HEK293T (cell line): ENCODE data around the gene RAP1GDS1.

Experiments
- CTCF ChIA-PET: fragments of 350-600 bp; formaldehyde crosslinking; extraction: SDS; loops from one replicate; lab custom pipeline; 2021; ENCODE audit warnings: antibody characterized with exemption, inconsistent platforms; lab: Yijun Ruan, JAX
- POLR2A ChIA-PET: fragments of 350-600 bp; formaldehyde crosslinking; extraction: SDS; loops from one replicate; lab custom pipeline; 2020; ENCODE audit warnings: antibody characterized with exemption, inconsistent platforms; lab: Yijun Ruan, JAX
- DNase-seq: peaks from one replicate; pipeline ENCODE4 v3.0.0; 2012; ENCODE audit warnings: mixed read lengths; ENCODE audit errors: extremely low spot score
- ARNT ChIP-seq: fragments of 450-650 bp; IDR thresholded peaks from 2 replicates; pipeline ENCODE4 v1.6.1; 2017; ENCODE audit warnings: mild to moderate bottlenecking
- BHLHE40 ChIP-seq: fragments of 450-650 bp; IDR thresholded peaks from 2 replicates; pipeline ENCODE4 v1.6.1; 2016; ENCODE audit warnings: mild to moderate bottlenecking, moderate library complexity, borderline replicate concordance
- CTBP1 ChIP-seq: fragments of 450-650 bp; IDR thresholded peaks from 2 replicates; pipeline ENCODE4 v1.6.1; 2016; ENCODE audit warnings: borderline replicate concordance
- ELF4 ChIP-seq: fragments of 450-650 bp; IDR thresholded peaks from 2 replicates; pipeline ENCODE4 v1.6.1; 2017; ENCODE audit warnings: antibody characterized with exemption
- FOXA1 ChIP-seq: fragments of 450-650 bp; IDR thresholded peaks from 2 replicates; pipeline ENCODE4 v1.6.1; 2016; ENCODE audit warnings: mild to moderate bottlenecking
- FOXK2 ChIP-seq: fragments of 450-650 bp; IDR thresholded peaks from 2 replicates; pipeline ENCODE4 v1.6.1; 2016; ENCODE audit warnings: mild to moderate bottlenecking
- FOXM1 ChIP-seq: fragments of 450-650 bp; IDR thresholded peaks from 2 replicates; pipeline ENCODE4 v1.6.1; 2017; ENCODE audit warnings: mild to moderate bottlenecking, borderline replicate concordance
- HDGF ChIP-seq: fragments of 450-650 bp; IDR thresholded peaks from 2 replicates; pipeline ENCODE4 v1.6.1; 2017; ENCODE audit warnings: antibody characterized with exemption, borderline replicate concordance
- L3MBTL2 ChIP-seq: fragments of 450-650 bp; conservative IDR thresholded peaks from 2 replicates; pipeline ENCODE4 v1.6.1; 2016; ENCODE audit warnings: mild to moderate bottlenecking
- LEF1 ChIP-seq: fragments of 450-650 bp; IDR thresholded peaks from 2 replicates; pipeline ENCODE4 v1.6.1; 2017; ENCODE audit warnings: mild to moderate bottlenecking, borderline replicate concordance
- NFRKB ChIP-seq: fragments of 450-650 bp; IDR thresholded peaks from 2 replicates; pipeline ENCODE4 v1.6.1; 2016; ENCODE audit warnings: mild to moderate bottlenecking, moderate library complexity
- SP1 ChIP-seq: fragments of 450-650 bp; IDR thresholded peaks from 2 replicates; pipeline ENCODE4 v1.6.1; 2017
- SUZ12 ChIP-seq: fragments of 450-650 bp; IDR thresholded peaks from 2 replicates; pipeline ENCODE4 v1.6.1; 2016; ENCODE audit warnings: mild to moderate bottlenecking
- TARDBP ChIP-seq: fragments of 450-650 bp; IDR thresholded peaks from 2 replicates; pipeline ENCODE4 v1.6.1; 2016
- ZNF384 ChIP-seq: fragments of 450-650 bp; IDR thresholded peaks from 2 replicates; pipeline ENCODE4 v1.6.1; 2016
- TF ChIP-seq, protein P1 (sequence below): fragments of 450-650 bp; IDR thresholded peaks from 2 replicates; pipeline ENCODE4 v1.6.1; 2016

The RAP1GDS1 gene

DNA sequence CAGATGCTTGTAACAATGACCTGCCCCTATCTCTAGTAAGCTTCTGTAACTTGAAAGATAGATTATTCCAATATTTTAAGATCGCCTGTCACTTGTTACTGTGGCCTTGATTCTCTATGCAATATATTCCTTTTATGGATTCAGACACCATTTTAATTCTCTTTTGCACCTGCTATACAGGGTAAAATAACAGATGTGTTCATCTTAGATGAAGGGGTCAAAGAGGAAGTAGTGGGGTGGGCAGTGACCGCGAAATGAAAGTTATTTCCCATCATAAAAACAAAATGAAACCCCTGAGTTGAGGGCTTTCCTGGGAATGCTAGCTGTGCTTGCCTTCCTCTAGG lies 221.3 kb downstream of the RAP1GDS1 start:
- POLR2A ChIA-PET: no interaction called here
- CTCF ChIA-PET: no interaction called here
- no peak for DNase-seq
- TF ChIP-seq NFRKB (no peak), ZNF384 (no peak), BHLHE40 (no peak), FOXK2 (no peak), ELF4 (no peak), L3MBTL2 (no peak)

DNA sequence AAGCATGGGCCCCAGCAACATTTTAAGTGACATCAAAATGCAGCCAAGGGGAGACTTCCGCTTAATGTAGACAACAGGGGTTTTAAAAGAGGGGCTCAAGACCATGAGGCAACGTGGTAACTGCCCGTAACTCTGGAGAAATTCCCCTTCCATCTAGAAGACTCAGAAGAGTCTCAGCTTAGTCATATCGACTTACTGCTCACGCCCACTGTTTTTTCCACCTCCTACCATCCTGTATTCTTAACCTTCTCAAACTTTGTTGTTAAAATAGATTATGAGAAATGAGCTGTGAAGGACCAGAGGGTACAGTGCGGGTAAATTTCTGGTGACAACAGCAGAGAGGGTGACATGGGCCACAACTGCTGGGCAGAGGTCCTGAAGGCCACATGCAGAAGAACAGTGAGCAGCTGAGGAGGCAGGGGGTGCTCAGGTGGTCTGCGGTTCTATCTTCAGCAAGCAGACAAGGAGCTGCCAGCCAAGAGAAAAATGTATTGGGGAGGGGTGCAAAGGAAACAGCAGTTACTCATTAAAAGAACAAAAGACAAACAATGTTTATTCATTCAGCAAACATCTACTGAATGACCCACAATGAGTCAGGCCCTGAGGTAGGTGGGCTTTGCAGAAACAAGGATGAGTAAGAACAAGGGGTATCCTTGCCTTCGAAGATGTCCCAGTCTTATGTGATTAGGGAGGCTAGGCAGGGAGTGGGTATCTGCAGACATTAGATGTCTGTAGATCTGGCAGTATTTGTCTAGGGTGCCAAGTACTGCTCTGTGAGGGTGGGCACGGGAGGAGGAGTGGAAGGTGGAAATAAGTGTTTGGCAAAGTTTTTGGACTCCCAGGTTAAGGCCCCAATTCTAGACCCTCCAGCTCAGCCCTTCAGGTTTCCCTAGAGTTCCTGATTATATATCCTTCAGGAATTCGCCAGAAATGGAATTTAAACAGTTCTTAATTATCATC lies 221.9 kb downstream of the RAP1GDS1 start:
- TF ChIP-seq LEF1: no peak
- TF ChIP-seq ARNT: no peak
- TF ChIP-seq FOXK2: no peak
- no peak for TF ChIP-seq FOXM1
- no peak for TF ChIP-seq L3MBTL2
- TF ChIP-seq, protein P1, sequence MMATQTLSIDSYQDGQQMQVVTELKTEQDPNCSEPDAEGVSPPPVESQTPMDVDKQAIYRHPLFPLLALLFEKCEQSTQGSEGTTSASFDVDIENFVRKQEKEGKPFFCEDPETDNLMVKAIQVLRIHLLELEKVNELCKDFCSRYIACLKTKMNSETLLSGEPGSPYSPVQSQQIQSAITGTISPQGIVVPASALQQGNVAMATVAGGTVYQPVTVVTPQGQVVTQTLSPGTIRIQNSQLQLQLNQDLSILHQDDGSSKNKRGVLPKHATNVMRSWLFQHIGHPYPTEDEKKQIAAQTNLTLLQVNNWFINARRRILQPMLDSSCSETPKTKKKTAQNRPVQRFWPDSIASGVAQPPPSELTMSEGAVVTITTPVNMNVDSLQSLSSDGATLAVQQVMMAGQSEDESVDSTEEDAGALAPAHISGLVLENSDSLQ: no peak
- TF ChIP-seq SP1: no peak
- TF ChIP-seq SUZ12: no peak
- no peak for TF ChIP-seq FOXA1
- TF ChIP-seq HDGF: no peak
- no peak for TF ChIP-seq BHLHE40
- no peak for DNase-seq
- CTCF ChIA-PET: no interaction called here
- POLR2A ChIA-PET: no interaction called here

DNA sequence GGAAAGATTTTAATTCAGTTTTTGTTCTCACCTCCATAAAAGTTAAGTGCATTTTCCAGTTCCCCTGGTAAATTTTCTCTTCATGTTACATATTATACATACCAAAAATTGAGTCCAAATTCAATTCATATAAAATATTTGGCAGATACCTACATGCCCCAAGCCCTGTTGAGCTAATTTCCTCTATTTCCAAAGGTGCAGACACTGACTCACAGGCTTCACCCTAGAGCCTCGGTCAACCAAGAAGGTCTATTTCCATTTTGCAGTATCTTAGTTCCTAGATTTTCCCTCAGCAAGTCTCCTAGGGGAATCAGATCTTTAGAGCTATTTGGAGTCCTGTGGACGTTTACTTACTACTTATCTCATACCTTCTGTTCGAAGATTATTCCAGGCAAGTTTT lies 222.8 kb downstream of the RAP1GDS1 start:
- POLR2A ChIA-PET: no interaction called here

DNA sequence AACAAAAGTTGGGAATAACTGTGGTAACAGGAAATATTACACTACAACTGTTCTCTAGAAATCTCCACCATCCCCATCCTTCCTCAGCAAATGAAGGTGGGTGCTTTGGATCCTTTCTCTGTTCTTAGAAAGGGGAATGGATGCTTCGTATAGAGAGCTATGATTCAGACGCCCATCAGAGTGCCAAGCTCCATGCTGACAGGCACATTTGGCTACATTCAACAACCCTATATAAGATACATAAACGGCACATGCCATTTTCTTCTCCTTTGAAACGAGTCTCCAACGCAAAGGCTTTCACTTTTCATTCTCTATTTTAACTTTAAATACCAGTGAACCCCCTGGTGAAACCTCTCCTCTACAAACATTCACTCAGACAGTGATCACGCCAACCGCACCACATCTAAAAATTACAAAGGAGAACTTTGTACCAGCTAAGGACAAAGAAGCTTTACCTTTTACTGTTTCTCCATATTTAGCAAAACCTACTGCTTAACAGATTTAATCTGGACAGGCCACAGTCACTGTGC lies 224.7 kb downstream of the RAP1GDS1 start:
- POLR2A ChIA-PET: no interaction called here
- CTCF ChIA-PET: no interaction called here
- no peak for TF ChIP-seq BHLHE40
- no peak for TF ChIP-seq SP1
- no peak for TF ChIP-seq ARNT
- TF ChIP-seq HDGF: no peak
- TF ChIP-seq, protein P1: no peak
- TF ChIP-seq L3MBTL2: no peak
- TF ChIP-seq FOXK2: no peak
- no peak for TF ChIP-seq FOXM1
- TF ChIP-seq ZNF384: no peak
- no peak for DNase-seq

More for the DNA sequence above, 222.8 kb downstream of the RAP1GDS1 start:
- DNase-seq: no peak
- CTCF ChIA-PET: no interaction called here
- TF ChIP-seq FOXA1: no peak
- TF ChIP-seq TARDBP: no peak
- TF ChIP-seq SP1: no peak
- no peak for TF ChIP-seq BHLHE40
- no peak for TF ChIP-seq NFRKB
- no peak for TF ChIP-seq FOXM1
- TF ChIP-seq FOXK2: no peak
- no peak for TF ChIP-seq ZNF384
- no peak for TF ChIP-seq SUZ12
- TF ChIP-seq, protein P1: no peak

DNA sequence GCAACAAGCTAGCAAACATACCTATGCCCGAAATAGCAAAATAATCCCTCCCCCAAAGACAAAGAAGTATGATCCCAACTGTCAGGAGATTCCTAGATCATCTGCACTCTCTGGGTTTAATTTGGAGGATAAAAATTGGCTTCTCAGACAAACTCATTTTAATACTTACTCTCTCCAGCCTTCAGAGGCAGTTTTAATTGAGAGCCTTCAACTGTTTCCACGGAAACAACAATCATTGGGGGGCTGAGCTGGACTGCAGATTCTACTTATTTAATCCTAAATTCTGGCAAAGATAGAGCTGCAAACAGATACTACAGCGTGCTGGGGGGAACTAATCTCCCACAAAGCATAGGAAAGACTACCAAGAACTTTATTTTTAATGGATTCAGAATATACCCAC lies 229.1 kb downstream of the RAP1GDS1 start:
- TF ChIP-seq HDGF (no peak), NFRKB (no peak), L3MBTL2 (no peak), TARDBP (no peak)
- POLR2A ChIA-PET: no interaction called here
- DNase-seq: no peak
- CTCF ChIA-PET: no interaction called here

DNA sequence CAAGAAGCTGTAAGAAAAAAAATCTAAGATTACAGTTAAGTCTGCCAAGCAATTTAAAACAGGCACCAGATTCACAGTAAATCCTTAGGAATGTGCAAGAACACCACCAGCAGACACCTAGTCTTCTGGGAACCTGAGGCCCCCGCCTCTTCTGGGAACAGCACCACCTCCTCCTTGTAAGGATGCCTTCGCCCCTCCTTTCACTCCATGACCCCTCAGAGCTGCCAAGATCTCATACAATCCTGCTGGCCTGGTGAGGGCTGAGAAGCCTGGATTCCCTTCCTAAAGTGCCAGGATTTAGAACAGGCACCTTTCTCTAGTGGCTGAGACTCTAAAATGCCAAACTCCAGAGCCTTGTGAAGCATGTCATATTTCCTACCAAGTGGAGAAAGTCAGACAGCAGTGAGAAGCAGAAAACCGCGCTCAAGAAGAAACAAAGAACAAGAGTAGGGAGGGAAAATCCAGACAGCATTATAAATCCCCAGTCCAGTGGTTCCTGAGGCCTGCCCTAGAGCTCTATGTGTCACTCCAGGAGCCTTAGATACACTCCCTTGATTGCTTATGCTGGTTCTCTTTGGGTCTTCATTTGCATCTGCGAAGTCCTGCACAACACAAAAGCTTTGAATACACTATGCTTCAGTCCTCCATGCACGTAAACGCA lies 230.8 kb downstream of the RAP1GDS1 start:
- TF ChIP-seq NFRKB (no peak), ARNT (no peak), L3MBTL2 (no peak), FOXK2 (no peak), SP1 (no peak), LEF1 (no peak), TARDBP (no peak), ZNF384 (no peak), HDGF (no peak), CTBP1 (no peak), FOXA1 (no peak), ELF4 (no peak), SUZ12 (no peak)
- TF ChIP-seq, protein P1: no peak
- POLR2A ChIA-PET: no interaction called here
- CTCF ChIA-PET: no interaction called here
- DNase-seq: no peak
